ENCODE data around the gene FADS3.

FADS3 gene

DNA sequence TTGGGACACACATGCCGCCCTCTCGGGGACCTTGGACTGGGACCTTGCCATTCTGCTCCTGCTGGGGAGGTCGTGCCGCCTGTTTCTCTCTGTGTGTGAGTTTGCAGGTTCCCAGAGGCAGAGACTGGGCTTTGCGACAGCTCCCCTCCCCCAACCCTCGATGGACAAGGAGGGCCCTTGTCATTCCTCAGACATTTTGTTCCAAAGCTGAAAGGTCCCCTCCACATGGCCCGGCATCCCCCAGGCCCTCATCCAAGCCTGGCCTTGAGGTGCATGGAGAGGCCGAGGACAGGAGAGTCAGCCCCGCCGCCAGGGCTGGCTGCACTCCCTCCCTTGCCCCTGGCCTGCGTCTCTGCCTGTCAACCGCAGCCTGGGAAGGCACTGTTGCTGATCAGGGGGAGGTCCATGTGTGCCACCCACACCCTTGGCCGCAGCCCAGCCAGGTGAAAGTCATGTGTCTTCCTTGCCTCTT is 37.6 kb downstream of the FADS3 start:
- no peak overlapping the region for H3K27ac ChIP-seq
- H3K4me3 ChIP-seq (ENCODE audit: low read depth, low read length): no peak overlapping the region
- H3K36me3 ChIP-seq: peaks cover 96% of the 10 kb centered on the region
- no peak for DNase-seq
- H3K9me3 ChIP-seq (ENCODE audit: severe bottlenecking): no peaks in the 10 kb centered on the region
- TF ChIP-seq, protein P1, sequence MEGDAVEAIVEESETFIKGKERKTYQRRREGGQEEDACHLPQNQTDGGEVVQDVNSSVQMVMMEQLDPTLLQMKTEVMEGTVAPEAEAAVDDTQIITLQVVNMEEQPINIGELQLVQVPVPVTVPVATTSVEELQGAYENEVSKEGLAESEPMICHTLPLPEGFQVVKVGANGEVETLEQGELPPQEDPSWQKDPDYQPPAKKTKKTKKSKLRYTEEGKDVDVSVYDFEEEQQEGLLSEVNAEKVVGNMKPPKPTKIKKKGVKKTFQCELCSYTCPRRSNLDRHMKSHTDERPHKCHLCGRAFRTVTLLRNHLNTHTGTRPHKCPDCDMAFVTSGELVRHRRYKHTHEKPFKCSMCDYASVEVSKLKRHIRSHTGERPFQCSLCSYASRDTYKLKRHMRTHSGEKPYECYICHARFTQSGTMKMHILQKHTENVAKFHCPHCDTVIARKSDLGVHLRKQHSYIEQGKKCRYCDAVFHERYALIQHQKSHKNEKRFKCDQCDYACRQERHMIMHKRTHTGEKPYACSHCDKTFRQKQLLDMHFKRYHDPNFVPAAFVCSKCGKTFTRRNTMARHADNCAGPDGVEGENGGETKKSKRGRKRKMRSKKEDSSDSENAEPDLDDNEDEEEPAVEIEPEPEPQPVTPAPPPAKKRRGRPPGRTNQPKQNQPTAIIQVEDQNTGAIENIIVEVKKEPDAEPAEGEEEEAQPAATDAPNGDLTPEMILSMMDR (IDR thresholded peaks at IDR 0.05; ENCODE audit: low read depth, low read length): no peak
- H3K27me3 ChIP-seq (ENCODE audit: insufficient read depth, low read depth, severe bottlenecking): no peaks in the 10 kb centered on the region

DNA sequence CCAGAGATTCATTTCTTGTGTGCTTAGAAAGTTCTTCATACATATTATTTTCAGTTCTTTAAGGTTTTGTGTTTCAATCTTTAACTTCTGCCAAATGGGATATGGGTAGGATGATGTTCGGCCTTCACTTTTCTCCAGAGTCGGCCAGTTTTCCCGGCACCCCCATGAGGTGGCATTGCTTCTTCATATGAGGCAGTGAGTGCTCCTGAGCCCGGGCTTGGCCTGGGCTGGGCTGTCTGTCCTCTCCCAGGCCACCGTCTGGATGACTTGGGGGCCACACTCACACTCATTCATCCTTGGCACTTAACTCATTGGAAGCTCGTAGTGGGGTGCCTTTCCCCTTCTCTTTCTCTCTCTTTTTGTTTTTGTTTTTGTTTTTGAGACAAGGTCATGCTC is 39.4 kb downstream of the FADS3 start:
- no peaks in the 10 kb centered on the region for H3K9me3 ChIP-seq (ENCODE audit: severe bottlenecking)
- TF ChIP-seq, protein P1 (IDR thresholded peaks at IDR 0.05; ENCODE audit: low read depth, low read length): no peak
- peaks cover 98% of the 10 kb centered on the region for H3K36me3 ChIP-seq
- H3K27ac ChIP-seq: no peak overlapping the region
- no peak for DNase-seq
- H3K4me3 ChIP-seq (ENCODE audit: low read depth, low read length): no peak overlapping the region
- H3K27me3 ChIP-seq (ENCODE audit: insufficient read depth, low read depth, severe bottlenecking): no peaks in the 10 kb centered on the region

DNA sequence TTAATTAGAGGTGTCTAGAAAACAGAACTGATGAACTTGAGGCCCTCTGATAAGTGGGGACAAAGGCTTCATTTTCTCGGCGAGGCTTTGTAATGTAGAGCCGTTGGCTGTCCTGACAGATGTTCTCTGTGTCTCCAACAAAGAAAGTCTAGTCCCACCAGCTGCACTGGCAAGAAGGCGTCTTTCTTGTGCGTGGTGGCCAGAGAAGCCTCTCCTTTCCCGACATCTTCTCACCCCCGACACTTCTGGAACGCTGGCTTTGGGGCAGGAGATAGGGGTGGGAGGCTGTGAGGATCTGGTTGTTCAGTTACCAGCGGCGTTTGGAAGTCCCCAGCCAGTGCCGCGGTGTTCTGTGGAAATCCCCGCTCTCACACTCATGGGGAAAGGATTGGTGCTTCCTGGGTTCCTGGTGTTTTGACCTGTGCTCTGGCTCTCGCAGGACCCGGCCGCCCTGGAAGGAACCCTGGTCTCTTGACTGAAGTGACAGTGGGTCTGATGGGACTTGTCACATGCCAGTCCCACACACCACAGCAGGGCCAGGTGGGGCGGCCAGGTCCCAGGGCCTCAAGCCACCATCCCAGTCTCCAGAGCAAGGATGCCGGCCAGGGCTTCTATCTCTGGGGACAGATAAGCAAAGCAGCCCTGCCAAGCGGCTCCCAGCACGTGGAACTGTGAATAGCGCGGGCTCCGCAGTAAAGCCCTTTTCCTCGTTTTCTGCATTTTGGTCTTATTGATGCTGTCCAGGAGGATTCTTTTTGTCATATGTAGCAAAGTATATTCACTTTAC is 40.0 kb downstream of the FADS3 start:
- no peak overlapping the region for H3K27ac ChIP-seq
- DNase-seq: no peak
- H3K9me3 ChIP-seq (ENCODE audit: severe bottlenecking): no peaks in the 10 kb centered on the region
- H3K27me3 ChIP-seq (ENCODE audit: insufficient read depth, low read depth, severe bottlenecking): no peaks in the 10 kb centered on the region
- peaks cover 96% of the 10 kb centered on the region for H3K36me3 ChIP-seq
- H3K4me3 ChIP-seq (ENCODE audit: low read depth, low read length): no peak overlapping the region
- TF ChIP-seq, protein P1 (IDR thresholded peaks at IDR 0.05; ENCODE audit: low read depth, low read length): no peak

GRCh38 chr11:61850687-61851086 is 40.7 kb downstream of the FADS3 start:
- Histone ChIP-seq H3K9me3 (ENCODE audit: severe bottlenecking) (no peaks in the 10 kb centered on the region), H3K27me3 (ENCODE audit: insufficient read depth, low read depth, severe bottlenecking) (no peaks in the 10 kb centered on the region), H3K36me3 (peaks cover 91% of the 10 kb centered on the region), H3K4me3 (ENCODE audit: low read depth, low read length) (no peak overlapping the region), H3K27ac (no peak overlapping the region)
- TF ChIP-seq, protein P1 (IDR thresholded peaks at IDR 0.05; ENCODE audit: low read depth, low read length): no peak
- no peak for DNase-seq

DNA sequence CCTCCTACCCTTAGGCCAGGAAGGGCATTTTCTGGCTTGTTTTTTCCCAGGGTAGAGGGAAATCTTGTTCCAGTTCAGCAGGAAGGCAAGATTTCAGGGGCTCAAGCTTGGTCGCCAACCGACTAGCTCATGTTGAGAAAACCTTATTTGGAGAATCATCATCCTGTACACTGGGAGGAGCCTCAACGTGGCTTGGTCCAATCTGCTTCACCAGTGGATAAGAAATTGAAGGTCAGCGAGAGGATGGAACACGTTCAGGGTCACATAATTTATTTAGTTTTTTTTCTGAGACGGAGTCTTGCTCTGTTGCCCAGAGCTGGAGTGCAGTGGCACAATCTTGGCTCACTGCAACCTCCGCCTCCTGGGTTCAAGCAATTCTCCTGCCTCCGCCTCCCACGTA is 42.7 kb downstream of the FADS3 start:
- Histone ChIP-seq H3K4me3 (ENCODE audit: low read depth, low read length) (no peak overlapping the region), H3K27ac (no peak overlapping the region), H3K36me3 (peaks cover 86% of the 10 kb centered on the region), H3K9me3 (ENCODE audit: severe bottlenecking) (no peaks in the 10 kb centered on the region), H3K27me3 (ENCODE audit: insufficient read depth, low read depth, severe bottlenecking) (no peaks in the 10 kb centered on the region)
- TF ChIP-seq, protein P1 (IDR thresholded peaks at IDR 0.05; ENCODE audit: low read depth, low read length): no peak
- DNase-seq: no peak

Data from WERI-Rb-1 (cell line).